Cardiac fibroblast (primary cell): ENCODE results near the gene ATP9B.

ENCODE experiments used
- DNase-seq, 2 donors: peaks; one replicate each; pipeline versions ENCODE4 v3.0.0 to v3.0.0-alpha.2; 2010; ENCODE audit warnings: low read depth in 2 of 2
- H3K4me3 ChIP-seq, 2 donors: replicated peaks in 1 of 2; 1 replicate in 1 of 2; 2 replicates in 1 of 2; pipeline ENCODE4 v1.5.1; 2011; ENCODE audit warnings: low read depth in 2 of 2, low read length in 2 of 2, mild to moderate bottlenecking in 2 of 2, moderate library complexity in 1 of 2
- CTCF ChIP-seq: IDR thresholded peaks from one replicate; pipeline ENCODE4 v1.5.1; 2011; ENCODE audit warnings: low read depth, mild to moderate bottlenecking, low read length, inconsistent platforms

The ATP9B gene

GRCh38 chr18:79294235-79294634, 225.0 kb downstream of the ATP9B start:
- no peak overlapping the region for H3K4me3 ChIP-seq
- no peak for TF ChIP-seq CTCF
- no peak for DNase-seq

- DNase-seq: no peak
- no peak overlapping the region for H3K4me3 ChIP-seq
- TF ChIP-seq CTCF: no peak
Measured at GRCh38 chr18:79299272-79299671, 230.1 kb downstream of the ATP9B start.

- TF ChIP-seq CTCF: no peak
Measured at GRCh38 chr18:79299711-79300110, 230.5 kb downstream of the ATP9B start.

GRCh38 chr18:79300413-79300812, 231.2 kb downstream of the ATP9B start:
- DNase-seq: no peak
- no peak for TF ChIP-seq CTCF
- H3K4me3 ChIP-seq: no peak overlapping the region

More at GRCh38 chr18:79299711-79300110, 230.5 kb downstream of the ATP9B start:
- H3K4me3 ChIP-seq: no peak overlapping the region
- DNase-seq: no peak

- no peak for DNase-seq
- TF ChIP-seq CTCF: no peak
- H3K4me3 ChIP-seq: no peak overlapping the region
Measured at GRCh38 chr18:79302120-79302519, 232.9 kb downstream of the ATP9B start.

GRCh38 chr18:79305911-79306310, 236.7 kb downstream of the ATP9B start:
- DNase-seq: no peak
- no peak overlapping the region for H3K4me3 ChIP-seq
- no peak for TF ChIP-seq CTCF

GRCh38 chr18:79309614-79310358, 240.6 kb downstream of the ATP9B start:
- DNase-seq: no peak
- H3K4me3 ChIP-seq: no peak overlapping the region
- no peak for TF ChIP-seq CTCF
